Sigmoid colon (tissue), 4 donors: Measurements from ENCODE around the gene GPR18.

ENCODE experiments used
- CTCF ChIP-seq, 4 experiments: fragments of 450-650 bp in 3 of 4; fragments of 200-600 bp in 1 of 4; IDR thresholded peaks; one replicate each; pipeline ENCODE4 v1.5.1; 2016 to 2019; ENCODE audit warnings: antibody characterized with exemption in 4 of 4, mild to moderate bottlenecking in 3 of 4, moderate library complexity in 2 of 4
- EP300 ChIP-seq, 4 donors: sonication (generic); formaldehyde crosslinking; IDR thresholded peaks; one replicate each; pipeline ENCODE4 v1.6.1; 2017; ENCODE audit warnings: antibody characterized with exemption in 4 of 4
- POLR2A ChIP-seq, 2 donors: fragments of 450-650 bp; IDR thresholded peaks; one replicate each; pipeline ENCODE4 v1.6.1; 2016; ENCODE audit warnings: antibody characterized with exemption in 2 of 2, mild to moderate bottlenecking in 2 of 2, moderate library complexity in 2 of 2

- TF ChIP-seq POLR2A (IDR thresholded peaks at IDR 0.05): no peak
- no peak for TF ChIP-seq CTCF (IDR thresholded peaks at IDR 0.05)
- no peak for TF ChIP-seq EP300 (IDR thresholded peaks at IDR 0.05)
These were observed 52.5 kb downstream of the GPR18 start for GRCh38 chr13:99205621-99206220.
